Colonic mucosa (tissue), 4 donors: ENCODE measurements around the gene ERBB4. TPM values are rescaled to one million over a fixed set of nuclear protein-coding genes. Genes with fewer than 3 reads are reported as not detected.

ENCODE experiments used
- DNase-seq: peaks from one replicate; pipeline ENCODE4 v3.0.0-alpha.2; 2020
- H3K27ac ChIP-seq: fragments of 200-600 bp; one replicate; pipeline ENCODE4 v1.8.0; 2021
- H3K27me3 ChIP-seq: fragments of 200-600 bp; one replicate; pipeline ENCODE4 v1.8.0; 2021
- H3K36me3 ChIP-seq: fragments of 200-600 bp; one replicate; pipeline ENCODE4 v1.8.0; 2021
- H3K4me1 ChIP-seq: fragments of 200-600 bp; one replicate; pipeline ENCODE4 v1.8.0; 2021; ENCODE audit warnings: mild to moderate bottlenecking
- H3K4me3 ChIP-seq: fragments of 200-600 bp; one replicate; pipeline ENCODE4 v1.8.0; 2021
- H3K9ac ChIP-seq, 2 donors: one replicate each; pipeline ENCODE4 v1.7.0; 2013; ENCODE audit warnings: control low read depth in 2 of 2, low read depth in 2 of 2, low read length in 2 of 2
- H3K9me3 ChIP-seq: fragments of 200-600 bp; one replicate; pipeline ENCODE4 v1.8.0; 2021
- CTCF ChIP-seq: fragments of 200-600 bp; IDR thresholded peaks from one replicate; pipeline ENCODE4 v1.8.0; 2022; ENCODE audit warnings: antibody characterized with exemption, mild to moderate bottlenecking
- intact Hi-C: fragments of 100-400 bp; cut with DNase I; formaldehyde crosslinking; loops from one replicate; pipeline ENCODE4 v1.14.1; 2022
- total RNA-seq, 2 donors: library from RNA; stranded (reverse); fragmentation: NEBNext Ultra II Directional in 1 of 2; extraction: Animal tissue kit (Norgen Biotek cat#: 25700) in 1 of 2; gene quantifications; one replicate each; pipeline ENCODE4 v1.2.1, GENCODE V29; 2021
- donor health status: healthy.
- donor health status: DM: no; HTN: no; CAD: no.
- donor health status: DM: no; HTN: no; CAD: no.

ERBB4 gene
- total RNA-seq, 2 donors from 2014 or later: 0.05 to 0.07 TPM

DNA sequence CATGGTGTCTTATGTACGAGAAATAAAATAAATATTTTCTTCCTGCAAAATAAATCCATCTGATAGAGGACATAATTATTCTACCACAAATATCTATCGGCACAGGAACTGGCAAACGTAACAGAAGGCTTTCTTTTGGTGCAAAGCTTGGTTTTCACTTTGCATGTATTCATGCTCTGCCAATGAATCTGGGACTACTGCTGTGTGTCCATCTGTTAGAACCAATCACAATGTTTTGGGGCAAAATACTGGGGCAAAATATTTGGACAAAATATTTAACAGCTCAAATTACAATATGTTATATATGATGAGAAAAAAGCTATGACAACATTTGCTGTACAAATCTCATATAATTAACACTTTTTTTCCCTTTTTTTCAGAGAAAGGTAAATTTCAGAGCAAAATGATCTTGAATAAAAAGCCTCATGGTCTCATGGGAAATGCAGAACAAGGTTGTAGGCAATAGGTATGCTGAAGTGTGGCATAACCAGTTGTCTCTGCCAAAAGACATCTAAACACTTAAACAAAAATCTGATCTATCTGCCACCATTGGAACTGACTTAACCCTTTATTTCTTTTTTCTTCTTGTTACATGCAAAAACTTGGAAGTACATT lies 1059.0 kb downstream of the ERBB4 start:
- intact Hi-C loops: no loop called here
- no peak overlapping the region for H3K27ac ChIP-seq
- no peak overlapping the region for H3K9ac ChIP-seq
- no peak overlapping the region for H3K4me3 ChIP-seq
- H3K27me3 ChIP-seq: no peaks in the 10 kb centered on the region
- H3K36me3 ChIP-seq: no peaks in the 10 kb centered on the region
- H3K4me1 ChIP-seq: no peaks in the 10 kb centered on the region
- no peaks in the 10 kb centered on the region for H3K9me3 ChIP-seq
- no peak for DNase-seq
- no peak for TF ChIP-seq CTCF

DNA sequence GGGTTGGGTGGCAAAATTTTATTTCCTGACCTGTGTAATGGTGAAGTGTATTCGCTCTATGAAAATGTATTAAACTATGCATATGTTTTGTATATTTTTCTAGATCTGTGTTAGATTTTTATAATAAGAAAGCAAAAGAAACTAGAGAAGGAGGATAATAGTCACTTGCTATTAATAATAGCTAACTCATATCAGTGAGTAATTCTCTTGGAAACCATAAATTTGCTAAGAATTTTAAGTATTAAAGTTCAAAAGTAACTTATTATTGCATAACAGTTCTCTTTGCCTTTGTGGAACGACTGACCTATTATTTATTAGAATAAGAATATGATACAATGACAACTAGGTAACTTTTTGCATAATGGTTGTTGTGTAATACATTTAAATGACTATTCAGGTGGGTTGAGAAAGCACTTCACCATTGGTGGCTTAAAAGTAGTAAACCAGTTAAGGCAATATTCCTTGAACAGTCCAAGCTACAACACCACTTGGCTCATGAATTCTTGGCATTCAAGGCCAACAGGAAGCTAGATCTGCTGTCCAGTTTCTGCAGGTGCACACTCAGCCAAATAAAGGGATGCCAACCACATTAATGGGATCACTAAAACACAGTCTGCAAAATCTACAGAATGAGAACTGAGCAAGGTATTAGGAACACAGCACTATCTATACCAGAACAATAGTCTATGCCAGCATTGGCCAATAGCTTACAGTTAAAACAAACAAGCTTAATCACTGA lies 1060.9 kb downstream of the ERBB4 start:
- Histone ChIP-seq H3K27ac (no peak overlapping the region), H3K9me3 (no peaks in the 10 kb centered on the region), H3K9ac (no peak overlapping the region), H3K36me3 (no peaks in the 10 kb centered on the region), H3K4me1 (no peaks in the 10 kb centered on the region), H3K27me3 (no peaks in the 10 kb centered on the region), H3K4me3 (no peak overlapping the region)
- no peak for DNase-seq
- no peak for TF ChIP-seq CTCF
- intact Hi-C loops: no loop called here

DNA sequence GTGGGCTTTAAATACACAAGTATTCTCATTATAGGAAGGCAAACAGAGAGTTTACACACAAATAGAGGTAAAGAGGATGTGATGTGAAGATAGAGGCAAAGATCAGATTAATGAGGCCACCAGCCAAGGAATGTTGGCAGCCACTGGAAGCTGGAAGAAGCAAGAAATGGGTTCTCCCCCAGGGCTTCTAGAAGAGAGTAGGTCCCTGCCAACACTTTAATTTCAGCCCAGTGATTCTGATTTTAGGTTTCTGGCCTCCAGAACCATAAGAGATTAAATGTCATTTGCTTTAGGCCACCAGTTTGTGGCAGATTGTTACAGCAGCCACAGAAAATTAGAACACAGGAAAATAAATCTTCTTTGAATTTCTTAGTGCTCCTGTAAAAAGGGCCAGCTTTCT lies 1065.5 kb downstream of the ERBB4 start:
- Histone ChIP-seq H3K36me3 (no peaks in the 10 kb centered on the region), H3K9me3 (no peaks in the 10 kb centered on the region), H3K4me3 (no peak overlapping the region), H3K27me3 (no peaks in the 10 kb centered on the region), H3K27ac (no peak overlapping the region), H3K4me1 (no peaks in the 10 kb centered on the region), H3K9ac (no peak overlapping the region)
- DNase-seq: no peak
- TF ChIP-seq CTCF: no peak
- intact Hi-C loops: no loop called here

GRCh38 chr2:211469664-211470059 lies 1068.9 kb downstream of the ERBB4 start:
- Histone ChIP-seq H3K4me1 (no peaks in the 10 kb centered on the region), H3K9ac (no peak overlapping the region), H3K27ac (no peak overlapping the region), H3K4me3 (no peak overlapping the region), H3K27me3 (no peaks in the 10 kb centered on the region), H3K36me3 (no peaks in the 10 kb centered on the region), H3K9me3 (no peaks in the 10 kb centered on the region)
- TF ChIP-seq CTCF: no peak
- intact Hi-C loops: no loop called here
- no peak for DNase-seq

DNA sequence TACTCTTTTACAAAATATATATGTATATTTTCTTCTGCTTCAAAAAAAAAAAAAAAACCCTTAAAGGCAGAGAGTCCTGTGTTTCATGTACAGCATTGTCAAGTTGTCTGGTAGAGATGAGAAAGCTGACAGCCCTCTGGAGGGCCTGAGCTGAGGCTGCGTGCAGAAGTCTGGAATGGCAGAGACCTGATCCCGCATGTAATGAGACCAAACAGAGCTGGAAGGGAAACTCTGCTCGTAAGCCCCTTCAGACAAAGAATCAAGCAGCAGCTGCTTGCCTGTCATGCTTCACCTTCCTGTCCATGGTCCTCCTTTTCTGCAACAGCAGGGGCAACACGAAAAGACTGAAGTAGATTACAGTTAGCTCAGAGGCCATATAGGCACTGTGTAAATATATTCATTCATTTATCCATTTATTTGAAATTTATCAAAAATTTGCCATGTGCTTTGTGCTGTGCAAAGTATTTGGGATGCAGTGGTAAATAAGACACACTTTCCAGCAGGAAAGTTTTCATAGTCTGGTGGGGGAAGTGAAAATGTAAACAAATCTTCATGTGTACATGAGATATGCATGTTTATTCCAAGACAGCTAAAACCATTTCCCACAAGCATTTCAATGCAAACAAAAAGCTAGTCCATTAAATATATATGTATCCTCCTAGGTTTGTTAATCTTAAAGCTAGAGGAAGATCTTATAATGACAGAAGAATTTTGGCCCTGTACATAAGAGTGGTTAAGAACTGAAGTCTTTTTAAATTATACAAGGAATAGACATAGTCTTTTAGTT lies 1069.5 kb downstream of the ERBB4 start:
- no peak for TF ChIP-seq CTCF
- Histone ChIP-seq H3K36me3 (no peaks in the 10 kb centered on the region), H3K27me3 (no peaks in the 10 kb centered on the region), H3K4me1 (no peaks in the 10 kb centered on the region), H3K9me3 (no peaks in the 10 kb centered on the region), H3K4me3 (no peak overlapping the region), H3K27ac (no peak overlapping the region), H3K9ac (no peak overlapping the region)
- no peak for DNase-seq
- intact Hi-C loops: no loop called here
